IMR-90 (cell line): ENCODE data around the gene ELFN2. TPM values are rescaled to one million over a fixed set of nuclear protein-coding genes. Genes with fewer than 3 reads are reported as not detected.

Source experiments
- ATAC-seq: fragments of 200-7000 bp; cut with Tn5 transposase; 2 replicates; pipeline ENCODE4 v1.9.1; 2020; ENCODE audit warnings: low read depth, mild to moderate bottlenecking, moderate library complexity
- BruUV-seq: library from RNA; stranded (reverse); fragments of 400-500 nt; replicated peaks from 2 replicates; lab custom pipeline; 2021; lab: Mats Ljungman, UMichigan
- CTCF ChIA-PET: fragments of 300-600 bp; formaldehyde crosslinking; extraction: SDS; loops from one replicate; lab custom pipeline; 2021; ENCODE audit warnings: antibody characterized with exemption; lab: Yijun Ruan, JAX
- POLR2A ChIA-PET: fragments of 300-600 bp; sonication (Branson Sonifier 250); formaldehyde crosslinking; loops from one replicate; lab custom pipeline; 2022; ENCODE audit warnings: antibody characterized with exemption; ENCODE audit not compliant: unreplicated experiment; lab: Charles Lee
- DNase-seq: peaks from one replicate; pipeline ENCODE4 v3.0.0; 2013
- H2AFZ ChIP-seq: replicated peaks from 2 replicates; pipeline ENCODE3; 2013; ENCODE audit warnings: low read length, mild to moderate bottlenecking; ENCODE audit not compliant: poor library complexity
- H2AK5ac ChIP-seq: 2 replicates; pipeline ENCODE4 v1.6.1; 2013; ENCODE audit warnings: low read depth, low read length, inconsistent platforms
- H2AK9ac ChIP-seq: replicated peaks from 2 replicates; pipeline ENCODE3; 2013; ENCODE audit warnings: mild to moderate bottlenecking, low read depth, low read length, moderate library complexity; ENCODE audit not compliant: poor library complexity
- H2BK120ac ChIP-seq: 2 replicates; pipeline ENCODE4 v1.6.1; 2013; ENCODE audit warnings: low read depth, low read length, inconsistent platforms
- H2BK15ac ChIP-seq: 3 replicates; pipeline ENCODE4 v1.6.1; 2013; ENCODE audit warnings: low read depth, low read length, inconsistent platforms
- H2BK20ac ChIP-seq: 2 replicates; pipeline ENCODE4 v1.6.1; 2013; ENCODE audit warnings: low read depth, mild to moderate bottlenecking, inconsistent platforms, low read length, moderate library complexity
- H2BK5ac ChIP-seq: 2 replicates; pipeline ENCODE4 v1.6.1; 2013; ENCODE audit warnings: mild to moderate bottlenecking, low read depth, low read length, inconsistent platforms; ENCODE audit not compliant: poor library complexity, severe bottlenecking
- H3K14ac ChIP-seq: replicated peaks from 2 replicates; pipeline ENCODE4 v1.6.1; 2013; ENCODE audit warnings: low read depth, low read length, inconsistent platforms
- H3K18ac ChIP-seq: 2 replicates; pipeline ENCODE4 v1.6.1; 2013; ENCODE audit warnings: low read depth, low read length, control low read depth
- H3K23ac ChIP-seq: 2 replicates; pipeline ENCODE4 v1.6.1; 2013; ENCODE audit warnings: low read depth, low read length, inconsistent platforms
- H3K27ac ChIP-seq: 2 replicates; pipeline ENCODE4 v1.5.1; 2013; ENCODE audit warnings: mild to moderate bottlenecking, control low read depth, low read length; ENCODE audit not compliant: insufficient read depth
- H3K27me3 ChIP-seq: 2 replicates; pipeline ENCODE4 v1.6.1; 2013; ENCODE audit warnings: low read length; ENCODE audit not compliant: control insufficient read depth, insufficient read depth
- H3K36me3 ChIP-seq: 2 replicates; pipeline ENCODE4 v1.6.1; 2013; ENCODE audit warnings: low read length, mixed read lengths; ENCODE audit not compliant: control insufficient read depth, insufficient read depth
- H3K4ac ChIP-seq: 2 replicates; pipeline ENCODE4 v1.6.1; 2013; ENCODE audit warnings: low read depth, low read length, inconsistent platforms
- H3K4me1 ChIP-seq: 2 replicates; pipeline ENCODE4 v1.6.1; 2013; ENCODE audit warnings: low read length, mixed read lengths; ENCODE audit not compliant: control insufficient read depth, insufficient read depth
- H3K4me2 ChIP-seq: 2 replicates; pipeline ENCODE4 v1.6.1; 2013; ENCODE audit warnings: low read depth, mild to moderate bottlenecking, control low read depth, low read length, moderate library complexity
- H3K4me3 ChIP-seq: 2 replicates; pipeline ENCODE4 v1.5.1; 2013; ENCODE audit warnings: low read depth, mild to moderate bottlenecking, control low read depth, low read length, moderate library complexity; ENCODE audit not compliant: insufficient read depth
- H3K56ac ChIP-seq: 2 replicates; pipeline ENCODE4 v1.6.1; 2013; ENCODE audit warnings: low read length, inconsistent platforms; ENCODE audit not compliant: insufficient read depth; ENCODE audit errors: extremely low read depth
- H3K79me1 ChIP-seq, 2 experiments: 2 replicates each; pipeline ENCODE4 v1.6.1; 2013; ENCODE audit warnings: low read length in 2 of 2, inconsistent platforms in 1 of 2, low read depth in 1 of 2
- H3K9ac ChIP-seq: 2 replicates; pipeline ENCODE4 v1.6.1; 2013; ENCODE audit warnings: low read depth, low read length, control low read depth
- H3K9me1 ChIP-seq: 2 replicates; pipeline ENCODE4 v1.6.1; 2013; ENCODE audit warnings: low read length, inconsistent platforms; ENCODE audit not compliant: insufficient read depth
- H3K9me3 ChIP-seq: 2 replicates; pipeline ENCODE4 v1.6.1; 2013; ENCODE audit warnings: low read length; ENCODE audit not compliant: control insufficient read depth, insufficient read depth
- H4K20me1 ChIP-seq: 2 replicates; pipeline ENCODE4 v1.6.1; 2013; ENCODE audit warnings: low read length, inconsistent platforms; ENCODE audit not compliant: insufficient read depth
- H4K5ac ChIP-seq: 2 replicates; pipeline ENCODE4 v1.6.1; 2013; ENCODE audit warnings: mild to moderate bottlenecking, low read depth, low read length, control low read depth
- H4K8ac ChIP-seq, 2 experiments: 2 replicates each; pipeline ENCODE4 v1.6.1; 2013; ENCODE audit warnings: low read depth in 2 of 2, low read length in 2 of 2, control low read depth in 1 of 2, inconsistent platforms in 1 of 2
- H4K91ac ChIP-seq: 2 replicates; pipeline ENCODE4 v1.6.1; 2013; ENCODE audit warnings: low read depth, low read length, inconsistent platforms; ENCODE audit not compliant: insufficient read depth
- CHD1 ChIP-seq: IDR thresholded peaks from 2 replicates; pipeline ENCODE4 v1.6.1; 2012; ENCODE audit warnings: low read depth, low read length, improper control_type of control experiment
- RAD21 ChIP-seq: IDR thresholded peaks from 2 replicates; pipeline ENCODE4 v1.6.1; 2012; ENCODE audit warnings: low read length, improper control_type of control experiment
- WGBS, 2 experiments: methylation state at CpG; one replicate each; pipeline versions ENCODE4 v1.1.5 to v1.1.7; 2013; ENCODE audit warnings: missing lambda C conversion rate in 2 of 2; ENCODE audit not compliant: insufficient read length in 1 of 2; ENCODE audit errors: extremely low coverage in 2 of 2; 5-methylcytosine and 5-hydroxymethylcytosine counted together
- dilution Hi-C: fragments of 300-500 bp; cut with HindIII; formaldehyde crosslinking; loops from one replicate; pipeline ENCODE4 v1.14.3; 2018; ENCODE audit warnings: low sequenced_read_pairs; ENCODE audit not compliant: unreplicated experiment
- in situ Hi-C: fragments of 300-500 bp; cut with MboI; formaldehyde crosslinking; loops from 3 replicates; pipeline ENCODE4 v1.14.3; 2019; ENCODE audit warnings: low sequenced_read_pairs, inconsistent platforms, mixed read lengths
- intact Hi-C: fragments of 100-400 bp; cut with micrococcal nuclease; formaldehyde crosslinking; loops from 2 replicates; pipeline ENCODE4 v1.10.0; 2022
- polyA plus RNA-seq, 3 experiments: library from polyadenylated mRNA; depleted of rRNA; stranded (reverse); fragments of >200 nt; gene quantifications; 2 replicates each; pipeline ENCODE4 v1.2.3, GENCODE V29; 2012; ENCODE audit warnings: low replicate concordance in 1 of 3
- total RNA-seq: library from RNA; depleted of rRNA; stranded (reverse); fragments of >200 nt; gene quantifications from 2 replicates; pipeline ENCODE4 v1.2.3, GENCODE V29; 2012

ELFN2 gene
- total and polyA plus RNA-seq, 2 of the 4 experiments (the other 2 are of a cell fraction), result 0.72 to 5.0 TPM

- H3K9ac ChIP-seq, result no peak overlapping the region
- TF ChIP-seq CHD1 (no peak), RAD21 (no peak)
- H3K4ac ChIP-seq, result no peak overlapping the region
- H2AK5ac ChIP-seq, result no peak overlapping the region
- H3K36me3 ChIP-seq, result no peaks in the 10 kb centered on the region
- DNase-seq (no peak), ATAC-seq (no peak)
- peak overlapping the region; percentile 52 for H2AFZ ChIP-seq
- H4K20me1 ChIP-seq, result no peaks in the 10 kb centered on the region
- H2BK15ac ChIP-seq, result no peak overlapping the region
- H3K14ac ChIP-seq, result no peak overlapping the region
- H3K9me3 ChIP-seq, result peaks cover 9% of the 10 kb centered on the region
- 94% methylated on average over 5 of the region's 7 CpGs; no CpG with 5 or more reads in 1 of the 2 experiments for WGBS, 2 experiments
- in situ Hi-C loops, result no loop called here
- dilution Hi-C loops, result no loop called here
- peaks cover 2% of the 10 kb centered on the region; the same call in 1 of the 2 replicates for H3K27me3 ChIP-seq
- H3K18ac ChIP-seq, result no peak overlapping the region
- H3K9me1 ChIP-seq, result no peaks in the 10 kb centered on the region
- ChIA-PET CTCF (interaction anchor here (0.6 kb wide), 1 partner anchor 557 kb away, joined by 3 read pairs; no protein-coding TSS in a partner anchor), POLR2A (no interaction called here)
- no peak overlapping the region for H3K56ac ChIP-seq
- 0 out of 4 replicates have a peak overlapping the region, but pooled peaks of 1 of the 2 experiments have one; percentile 92 for H4K8ac ChIP-seq
- H2BK5ac ChIP-seq, result no peak overlapping the region
- no peak overlapping the region for H2BK120ac ChIP-seq
- no peaks in the 10 kb centered on the region for H3K79me1 ChIP-seq
- H3K4me3 ChIP-seq, result no peak overlapping the region
- intact Hi-C loops, result no loop called here
- H2BK20ac ChIP-seq, result no peak overlapping the region
- no TSS peak for BruUV-seq
- no peak overlapping the region for H4K5ac ChIP-seq
- no peaks in the 10 kb centered on the region for H3K4me1 ChIP-seq
- no peak overlapping the region for H3K4me2 ChIP-seq
- no peak overlapping the region for H2AK9ac ChIP-seq
- H4K91ac ChIP-seq, result no peak overlapping the region
- no peak overlapping the region for H3K23ac ChIP-seq
- H3K27ac ChIP-seq, result no peak overlapping the region
Observed at GRCh38 chr22:37443086-37443485, 15.8 kb upstream of the ELFN2 start.
